ENCODE data around the gene NEK7.

GRCh38 chr1:198254948-198255347, 98.2 kb downstream of the NEK7 start:
- TF ChIP-seq CTCF (optimal IDR thresholded peaks at IDR 0.05 in 1 of 3, IDR thresholded peaks at IDR 0.05 in 1 of 3, conservative IDR thresholded peaks at IDR 0.05 in 1 of 3; ENCODE audit: extremely low read depth in 1 of 3, insufficient read depth in 2 of 3, low read length in 3 of 3) (no peak), EZH2 (IDR thresholded peaks at IDR 0.05; ENCODE audit: low read length) (no peak)

Data from keratinocyte (primary cell).